ENCODE measurements around the gene TCAIM. TPM values are rescaled to one million over a fixed set of nuclear protein-coding genes. Genes with fewer than 3 reads are reported as not detected.
"Not testable (repeated sequence)": the region's sequence is repeated elsewhere in the genome, so short reads cannot be mapped to it uniquely, and the experiment has no call there.

Gene TCAIM
- polyA plus RNA-seq, 1 donor (not counting 4 experiments of a cell fraction or from before 2014, with no cell fraction given), result 28.0 TPM

DNA sequence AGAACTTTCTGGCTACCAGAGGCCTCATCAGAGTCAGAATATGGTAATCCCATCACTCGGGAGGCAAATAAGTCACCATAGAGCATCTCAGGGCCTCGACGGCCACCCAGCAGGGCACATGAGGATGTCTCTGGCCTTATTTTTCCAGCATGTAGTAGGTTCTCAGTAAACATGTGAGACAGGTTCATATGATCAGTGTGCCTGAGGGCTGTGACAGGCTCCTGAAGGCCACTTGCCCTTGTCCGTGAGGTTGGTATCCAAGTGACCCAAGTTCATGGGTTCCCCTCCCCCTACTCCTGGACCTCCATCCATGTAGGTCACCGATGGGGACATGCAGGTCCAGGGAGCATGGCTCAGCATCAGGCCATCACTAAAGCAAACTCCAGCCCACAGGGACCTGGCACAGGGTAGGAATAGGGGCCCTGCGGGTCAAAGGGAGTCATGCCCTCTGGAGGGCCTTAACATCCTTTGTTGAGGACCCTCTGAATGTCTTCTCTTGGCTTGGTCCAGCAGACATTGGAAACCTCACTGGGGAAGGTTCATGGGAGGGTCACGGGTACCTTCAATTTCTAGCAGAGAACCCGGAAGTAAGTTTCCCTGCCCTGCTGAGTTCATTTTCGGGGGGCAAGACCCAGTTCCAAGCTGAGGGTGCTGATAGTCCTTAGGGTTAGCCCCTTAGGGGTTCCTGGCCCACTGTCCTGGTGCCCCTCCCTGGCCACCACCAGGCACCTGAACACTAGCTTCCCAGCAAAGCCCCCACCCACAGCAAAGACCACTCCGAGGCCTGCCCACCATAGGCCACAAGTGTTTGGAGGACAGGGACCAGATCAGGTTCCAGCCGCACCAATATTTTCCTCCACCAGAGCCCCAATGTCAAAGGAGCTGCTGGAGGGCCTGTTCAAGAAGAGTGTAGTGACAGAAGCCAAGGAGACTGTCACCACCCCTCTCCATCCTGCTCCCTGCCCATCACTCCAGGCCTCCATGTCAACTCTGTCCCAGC lies 77.8 kb downstream of the TCAIM start:
- Histone ChIP-seq H3K9me1 (ENCODE audit: control insufficient read depth, extremely low read depth, insufficient read depth, low read length) (no peaks in the 10 kb centered on the region), H3K79me2 (ENCODE audit: control insufficient read depth, insufficient read depth, low read length) (no peaks in the 10 kb centered on the region), H4K20me1 (ENCODE audit: control insufficient read depth, extremely low read depth, insufficient read depth, low read length) (no peaks in the 10 kb centered on the region), H3K4me2 (ENCODE audit: control insufficient read depth, extremely low read depth, insufficient read depth, low read depth, low read length) (no peak overlapping the region), H3K4me3 (ENCODE audit: control insufficient read depth in 2 of 3, extremely low read depth in 1 of 3, insufficient read depth in 2 of 3, low read depth in 1 of 3, low read length in 3 of 3) (no peak overlapping the region), H3K9ac (ENCODE audit: control insufficient read depth, extremely low read depth, insufficient read depth, low read length) (no peak overlapping the region), H3K4me1 (ENCODE audit: control insufficient read depth, extremely low read depth, insufficient read depth, low read length) (no peaks in the 10 kb centered on the region), H3K9me3 (ENCODE audit: control insufficient read depth, low read depth, low read length) (no peaks in the 10 kb centered on the region), H3K27me3 (ENCODE audit: control insufficient read depth, extremely low read depth, insufficient read depth, low read length) (no peaks in the 10 kb centered on the region), H3K36me3 (ENCODE audit: control insufficient read depth in 2 of 2, extremely low read depth in 1 of 2, insufficient read depth in 2 of 2, low read length in 2 of 2) (no peaks in the 10 kb centered on the region), H3K27ac (ENCODE audit: control insufficient read depth, insufficient read depth, low read length) (no peak overlapping the region), H2AFZ (ENCODE audit: control insufficient read depth, low read length) (no peak overlapping the region)
- dilution Hi-C loops (cut with MboI; ENCODE audit: extremely low pct_ligation_motif_present, low sequenced_read_pairs), result no loop called here
- DNase-seq (ENCODE audit: low read depth, low spot score), result no peak
- FAIRE-seq, result no peak
- no peak for TF ChIP-seq EZH2 (IDR thresholded peaks at IDR 0.05; ENCODE audit: low read length)
- TF ChIP-seq, protein P1, sequence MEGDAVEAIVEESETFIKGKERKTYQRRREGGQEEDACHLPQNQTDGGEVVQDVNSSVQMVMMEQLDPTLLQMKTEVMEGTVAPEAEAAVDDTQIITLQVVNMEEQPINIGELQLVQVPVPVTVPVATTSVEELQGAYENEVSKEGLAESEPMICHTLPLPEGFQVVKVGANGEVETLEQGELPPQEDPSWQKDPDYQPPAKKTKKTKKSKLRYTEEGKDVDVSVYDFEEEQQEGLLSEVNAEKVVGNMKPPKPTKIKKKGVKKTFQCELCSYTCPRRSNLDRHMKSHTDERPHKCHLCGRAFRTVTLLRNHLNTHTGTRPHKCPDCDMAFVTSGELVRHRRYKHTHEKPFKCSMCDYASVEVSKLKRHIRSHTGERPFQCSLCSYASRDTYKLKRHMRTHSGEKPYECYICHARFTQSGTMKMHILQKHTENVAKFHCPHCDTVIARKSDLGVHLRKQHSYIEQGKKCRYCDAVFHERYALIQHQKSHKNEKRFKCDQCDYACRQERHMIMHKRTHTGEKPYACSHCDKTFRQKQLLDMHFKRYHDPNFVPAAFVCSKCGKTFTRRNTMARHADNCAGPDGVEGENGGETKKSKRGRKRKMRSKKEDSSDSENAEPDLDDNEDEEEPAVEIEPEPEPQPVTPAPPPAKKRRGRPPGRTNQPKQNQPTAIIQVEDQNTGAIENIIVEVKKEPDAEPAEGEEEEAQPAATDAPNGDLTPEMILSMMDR (optimal IDR thresholded peaks at IDR 0.05 in 1 of 3, IDR thresholded peaks at IDR 0.05 in 1 of 3, conservative IDR thresholded peaks at IDR 0.05 in 1 of 3; ENCODE audit: extremely low read depth in 1 of 3, insufficient read depth in 2 of 3, low read length in 3 of 3), result no peak

DNA sequence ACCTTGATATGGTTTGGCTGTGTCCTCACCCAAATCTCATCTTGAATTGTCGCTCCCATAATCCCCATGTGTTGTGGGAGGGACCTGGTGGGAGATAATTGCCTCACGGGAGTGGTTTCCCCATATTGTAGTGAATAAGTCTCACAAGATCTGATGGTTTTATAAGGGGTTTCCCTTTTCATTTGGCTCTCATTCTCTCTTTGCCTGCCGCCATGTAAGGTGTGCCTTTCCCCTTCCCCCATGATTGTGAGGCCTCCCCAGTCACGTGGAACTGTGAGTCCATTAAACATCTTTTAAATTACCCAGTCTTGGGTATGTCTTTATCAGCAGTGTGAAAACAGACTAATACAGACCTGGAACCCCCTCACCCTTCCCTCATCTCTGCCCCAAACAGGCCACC lies 79.6 kb downstream of the TCAIM start:
- H3K36me3 ChIP-seq (ENCODE audit: control insufficient read depth in 2 of 2, extremely low read depth in 1 of 2, insufficient read depth in 2 of 2, low read length in 2 of 2); DNase-seq (ENCODE audit: low read depth, low spot score); H3K9me1 ChIP-seq (ENCODE audit: control insufficient read depth, extremely low read depth, insufficient read depth, low read length); dilution Hi-C loops (cut with MboI; ENCODE audit: extremely low pct_ligation_motif_present, low sequenced_read_pairs); FAIRE-seq; H3K4me1 ChIP-seq (ENCODE audit: control insufficient read depth, extremely low read depth, insufficient read depth, low read length); H3K4me2 ChIP-seq (ENCODE audit: control insufficient read depth, extremely low read depth, insufficient read depth, low read depth, low read length); H3K9me3 ChIP-seq (ENCODE audit: control insufficient read depth, low read depth, low read length); H3K27ac ChIP-seq (ENCODE audit: control insufficient read depth, insufficient read depth, low read length); H4K20me1 ChIP-seq (ENCODE audit: control insufficient read depth, extremely low read depth, insufficient read depth, low read length); H3K9ac ChIP-seq (ENCODE audit: control insufficient read depth, extremely low read depth, insufficient read depth, low read length); H3K4me3 ChIP-seq (ENCODE audit: control insufficient read depth in 2 of 3, extremely low read depth in 1 of 3, insufficient read depth in 2 of 3, low read depth in 1 of 3, low read length in 3 of 3); H3K79me2 ChIP-seq (ENCODE audit: control insufficient read depth, insufficient read depth, low read length); H3K27me3 ChIP-seq (ENCODE audit: control insufficient read depth, extremely low read depth, insufficient read depth, low read length); H2AFZ ChIP-seq (ENCODE audit: control insufficient read depth, low read length): not testable (repeated sequence)
